HCEC 1CT (cell line): ENCODE data around the gene SLC35F5.
"Not testable (repeated sequence)": the region's sequence is repeated elsewhere in the genome, so short reads cannot be mapped to it uniquely, and the experiment has no call there.

Source experiments
- DNase-seq: peaks from one replicate; pipeline ENCODE4 v3.0.0-alpha.2; 2017

The SLC35F5 gene

GRCh38 chr2:113755835-113756354 is 547 bp downstream of the SLC35F5 start:
- DNase-seq = peak; percentile 23

- DNase-seq = no peak
Observed at GRCh38 chr2:113755035-113755834, 1.2 kb downstream of the SLC35F5 start.

- DNase-seq = no peak
Observed at GRCh38 chr2:113754160-113754559, 2.3 kb downstream of the SLC35F5 start.

GRCh38 chr2:113750385-113750784 is 6.1 kb downstream of the SLC35F5 start:
- no peak for DNase-seq

GRCh38 chr2:113741091-113741490 is 15.4 kb downstream of the SLC35F5 start:
- DNase-seq = no peak

- DNase-seq = peak; percentile 5
Observed at GRCh38 chr2:113739849-113740248, 16.6 kb downstream of the SLC35F5 start.

- no peak for DNase-seq
Observed at GRCh38 chr2:113734185-113734584, 22.3 kb downstream of the SLC35F5 start.

- no peak for DNase-seq
Observed at GRCh38 chr2:113724010-113724409, 32.4 kb downstream of the SLC35F5 start.

- DNase-seq = no peak
Observed at GRCh38 chr2:113723411-113723810, 33.0 kb downstream of the SLC35F5 start.

- DNase-seq = peak; percentile 56
Observed at GRCh38 chr2:113720167-113720566, 36.3 kb downstream of the SLC35F5 start.

- DNase-seq = peak; percentile 68
Observed at GRCh38 chr2:113716291-113716690, 40.2 kb downstream of the SLC35F5 start.

- no peak for DNase-seq
Observed at GRCh38 chr2:113712941-113713340, 43.5 kb downstream of the SLC35F5 start.

- DNase-seq = no peak
Observed at GRCh38 chr2:113711851-113712250, 44.6 kb downstream of the SLC35F5 start.

GRCh38 chr2:113709022-113709421 is 47.4 kb downstream of the SLC35F5 start:
- DNase-seq = no peak

GRCh38 chr2:113707106-113707505 is 49.3 kb downstream of the SLC35F5 start:
- no peak for DNase-seq

- no peak for DNase-seq
Observed at GRCh38 chr2:113705982-113706523, 50.4 kb downstream of the SLC35F5 start.

GRCh38 chr2:113704300-113704993 is 52.0 kb downstream of the SLC35F5 start:
- DNase-seq = not testable (repeated sequence)

GRCh38 chr2:113703386-113704299 is 52.8 kb downstream of the SLC35F5 start:
- DNase-seq = no peak

GRCh38 chr2:113700186-113700841 is 56.1 kb downstream of the SLC35F5 start:
- no peak for DNase-seq

- DNase-seq = no peak
Observed at GRCh38 chr2:113698892-113699447, 57.5 kb downstream of the SLC35F5 start.

GRCh38 chr2:113698251-113698650 is 58.2 kb downstream of the SLC35F5 start:
- DNase-seq = not testable (repeated sequence)

- DNase-seq = no peak
Observed at GRCh38 chr2:113697516-113697915, 58.9 kb downstream of the SLC35F5 start.
